T-helper 2 cell treated with Interferon-gamma antibody and Interleukin-4, amounts not matched to agents 5 μg/mL and 100 μg/mL, for 36 hours (primary cell): Measurements from ENCODE around the gene PCNX2.

Experiments used
- DNase-seq: peaks from one replicate; pipeline ENCODE4 v3.0.0; 2021; ENCODE audit warnings: low spot score
- H3K27ac Mint-ChIP-seq: one replicate; pipeline ENCODE4 v1.8.0; 2021; ENCODE audit warnings: mild to moderate bottlenecking, mixed read lengths
- H3K27me3 Mint-ChIP-seq: one replicate; pipeline ENCODE4 v1.8.0; 2021; ENCODE audit warnings: low read depth, mixed read lengths
- H3K36me3 Mint-ChIP-seq: one replicate; pipeline ENCODE4 v1.8.0; 2021; ENCODE audit warnings: low read depth, mixed read lengths
- H3K4me1 Mint-ChIP-seq: one replicate; pipeline ENCODE4 v1.8.0; 2021; ENCODE audit warnings: low read depth, mixed read lengths
- H3K4me3 Mint-ChIP-seq: one replicate; pipeline ENCODE4 v1.8.0; 2022; ENCODE audit warnings: mild to moderate bottlenecking, moderate library complexity, mixed read lengths
- H3K9me3 Mint-ChIP-seq: one replicate; pipeline ENCODE4 v1.8.0; 2021; ENCODE audit warnings: mixed read lengths

Gene PCNX2

DNA sequence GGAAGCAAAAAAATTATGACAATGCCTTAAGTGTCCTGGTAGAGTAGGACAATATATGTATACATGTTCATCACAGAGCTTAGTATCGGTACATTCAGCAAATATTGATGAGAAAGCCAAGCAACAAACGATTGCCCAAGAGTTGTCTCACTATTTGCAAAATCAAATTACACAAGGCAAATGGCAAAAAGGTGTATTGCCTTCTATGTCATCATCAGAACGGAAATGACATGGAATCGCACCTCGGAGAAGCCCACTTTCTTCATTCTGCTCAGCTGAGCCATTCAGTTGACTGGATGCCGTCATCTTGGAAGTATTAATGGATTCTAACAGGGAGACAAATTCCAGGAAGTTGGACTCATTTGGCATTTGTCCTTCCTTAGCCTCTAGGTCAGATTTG is 37.7 kb downstream of the PCNX2 start:
- H3K36me3 Mint-ChIP-seq, result peaks cover 33% of the 10 kb centered on the region
- H3K4me1 Mint-ChIP-seq, result peaks cover 6% of the 10 kb centered on the region
- H3K4me3 Mint-ChIP-seq, result no peak overlapping the region
- H3K27ac Mint-ChIP-seq, result no peak overlapping the region
- H3K9me3 Mint-ChIP-seq, result no peaks in the 10 kb centered on the region
- no peaks in the 10 kb centered on the region for H3K27me3 Mint-ChIP-seq
- no peak for DNase-seq

DNA sequence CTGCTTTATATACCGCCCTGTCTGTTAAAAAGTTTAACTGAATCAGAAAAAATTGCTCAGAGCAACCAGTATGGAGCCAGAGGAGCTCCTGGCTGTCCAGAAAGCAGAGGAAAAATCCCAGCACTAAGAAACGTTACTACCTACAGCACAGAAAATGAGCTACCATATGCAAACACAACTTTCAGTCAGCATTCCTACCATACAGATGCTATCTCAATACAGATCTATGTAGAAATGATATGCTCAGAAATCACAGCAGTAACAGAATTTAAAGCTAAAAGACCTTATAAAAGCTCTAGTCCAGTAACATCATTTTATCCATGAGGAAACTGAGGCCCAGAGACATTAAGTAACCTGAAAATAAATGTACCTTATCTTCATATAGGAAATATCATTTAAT is 38.7 kb downstream of the PCNX2 start:
- Mint-ChIP-seq H3K36me3 (peaks cover 30% of the 10 kb centered on the region), H3K4me1 (peaks cover 6% of the 10 kb centered on the region), H3K4me3 (no peak overlapping the region), H3K9me3 (no peaks in the 10 kb centered on the region), H3K27me3 (no peaks in the 10 kb centered on the region), H3K27ac (no peak overlapping the region)
- no peak for DNase-seq

DNA sequence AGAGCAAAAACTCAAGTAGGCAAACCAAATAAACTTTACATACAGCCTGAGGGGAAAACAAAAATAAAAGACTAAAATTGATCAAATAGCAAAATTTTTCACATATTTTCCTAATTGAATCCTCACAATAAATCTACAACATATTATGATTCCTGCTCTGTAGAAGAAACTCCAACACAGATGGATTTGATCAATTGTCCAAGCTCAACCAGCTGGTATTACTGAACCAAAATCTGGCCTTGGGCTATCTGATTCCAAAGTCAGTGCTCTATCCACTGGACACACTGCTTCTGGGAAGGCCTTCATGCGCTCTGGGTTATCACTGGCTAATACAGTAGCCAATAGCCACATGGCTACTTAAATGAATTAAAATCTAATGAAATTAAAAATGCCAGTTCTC is 39.3 kb downstream of the PCNX2 start:
- no peak for DNase-seq
- no peak overlapping the region for H3K4me3 Mint-ChIP-seq
- H3K27me3 Mint-ChIP-seq, result no peaks in the 10 kb centered on the region
- peaks cover 24% of the 10 kb centered on the region for H3K36me3 Mint-ChIP-seq
- H3K9me3 Mint-ChIP-seq, result no peaks in the 10 kb centered on the region
- H3K27ac Mint-ChIP-seq, result no peak overlapping the region
- peaks cover 2% of the 10 kb centered on the region for H3K4me1 Mint-ChIP-seq

DNA sequence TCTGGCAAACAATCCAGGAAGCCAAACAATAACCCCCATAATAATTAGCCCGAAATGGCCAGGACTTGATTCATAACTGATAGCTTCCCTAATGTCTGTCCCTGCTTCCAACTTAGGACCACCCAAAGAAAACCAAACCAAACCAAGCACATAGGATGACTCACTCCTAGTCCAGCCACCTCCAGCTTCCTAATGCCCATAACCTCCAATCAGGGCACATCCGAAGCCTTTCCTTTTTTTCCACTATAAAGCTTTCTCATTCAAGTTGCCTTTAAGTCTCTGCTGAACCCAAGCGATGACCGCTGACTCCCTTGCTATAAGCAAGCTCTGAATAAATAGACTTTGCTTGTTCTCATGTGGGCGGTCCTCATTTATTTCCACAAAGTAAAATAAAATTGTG is 40.4 kb downstream of the PCNX2 start:
- peaks cover 24% of the 10 kb centered on the region for H3K36me3 Mint-ChIP-seq
- no peak overlapping the region for H3K4me3 Mint-ChIP-seq
- H3K4me1 Mint-ChIP-seq, result no peaks in the 10 kb centered on the region
- no peaks in the 10 kb centered on the region for H3K27me3 Mint-ChIP-seq
- no peak overlapping the region for H3K27ac Mint-ChIP-seq
- H3K9me3 Mint-ChIP-seq, result no peaks in the 10 kb centered on the region
- no peak for DNase-seq

DNA sequence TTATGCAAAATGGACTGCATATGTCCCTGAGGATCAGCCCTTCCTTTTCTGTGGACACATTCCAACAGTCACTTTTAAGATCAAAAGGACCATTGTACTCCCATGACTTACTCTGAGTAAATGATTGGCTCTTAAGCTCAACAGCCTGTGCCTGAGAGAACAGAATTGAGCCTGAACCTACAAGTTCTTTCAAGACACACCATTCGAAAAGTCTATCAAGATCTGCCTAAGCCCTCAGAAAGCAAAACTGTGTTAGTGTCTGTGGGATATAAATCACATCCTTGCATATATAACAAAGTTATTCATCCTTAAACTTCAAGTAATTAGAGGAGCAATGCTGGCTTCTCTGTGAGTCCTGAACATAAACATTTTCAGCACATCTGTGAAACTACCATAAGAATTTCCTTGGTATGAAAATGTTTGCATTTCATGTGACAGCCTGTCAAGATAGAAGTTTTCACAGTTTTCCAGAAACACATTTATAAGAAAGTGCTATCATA is 41.6 kb downstream of the PCNX2 start:
- H3K27ac Mint-ChIP-seq, result no peak overlapping the region
- DNase-seq, result no peak
- H3K27me3 Mint-ChIP-seq, result no peaks in the 10 kb centered on the region
- no peaks in the 10 kb centered on the region for H3K9me3 Mint-ChIP-seq
- no peak overlapping the region for H3K4me3 Mint-ChIP-seq
- no peaks in the 10 kb centered on the region for H3K4me1 Mint-ChIP-seq
- H3K36me3 Mint-ChIP-seq, result peaks cover 22% of the 10 kb centered on the region

DNA sequence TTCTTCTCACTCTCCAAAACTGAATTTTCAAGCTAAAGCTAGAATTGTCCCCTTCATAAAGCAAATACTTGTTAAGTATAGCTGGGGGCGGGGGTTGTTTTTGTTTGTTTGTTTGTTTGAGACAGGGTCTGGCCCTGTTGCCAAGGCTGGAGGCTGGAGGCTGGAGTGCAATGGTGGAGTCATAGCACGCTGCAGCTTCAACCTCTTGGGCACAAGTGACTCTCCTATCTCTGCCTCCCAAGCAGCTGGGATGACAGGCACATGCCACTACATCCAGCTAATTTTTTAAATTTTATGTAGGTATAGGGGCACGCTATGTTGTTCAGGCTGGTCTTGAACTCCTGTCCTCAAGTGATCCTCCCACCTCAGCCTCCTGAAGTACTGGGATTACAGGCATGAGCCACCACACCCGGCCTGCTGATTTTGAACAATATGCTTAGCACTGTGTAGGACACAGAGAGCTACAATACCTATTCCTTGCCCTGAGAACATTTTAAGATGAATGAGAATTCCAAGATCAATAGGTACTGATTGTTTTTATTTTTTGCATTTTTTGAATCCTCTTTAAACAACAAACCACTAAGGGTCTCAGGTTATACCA is 42.2 kb downstream of the PCNX2 start:
- Mint-ChIP-seq H3K9me3 (no peaks in the 10 kb centered on the region), H3K27ac (no peak overlapping the region), H3K4me3 (no peak overlapping the region), H3K36me3 (peaks cover 18% of the 10 kb centered on the region), H3K4me1 (no peaks in the 10 kb centered on the region), H3K27me3 (no peaks in the 10 kb centered on the region)
- no peak for DNase-seq

DNA sequence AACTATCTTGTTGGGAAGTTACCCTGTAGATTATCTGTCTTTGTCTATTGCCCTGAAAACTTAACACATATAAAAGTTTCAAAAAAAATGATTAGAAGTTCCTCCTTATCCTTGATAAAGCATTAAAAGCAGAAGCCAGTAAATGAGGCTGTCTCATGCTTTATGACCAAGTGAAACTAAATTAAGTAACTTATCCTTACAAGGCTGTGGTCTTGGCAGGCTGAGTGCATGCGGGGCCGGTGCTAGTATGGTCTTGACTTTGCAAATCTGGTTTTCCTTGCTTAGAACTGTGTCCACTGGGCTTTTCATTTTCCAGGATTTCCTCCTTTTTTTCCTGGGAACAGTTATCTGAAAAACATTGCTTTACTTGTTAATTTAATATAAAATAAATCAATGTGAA is 43.1 kb downstream of the PCNX2 start:
- no peak for DNase-seq
- Mint-ChIP-seq H3K9me3 (no peaks in the 10 kb centered on the region), H3K4me1 (no peaks in the 10 kb centered on the region), H3K36me3 (peaks cover 10% of the 10 kb centered on the region), H3K27ac (no peak overlapping the region), H3K27me3 (no peaks in the 10 kb centered on the region), H3K4me3 (no peak overlapping the region)

DNA sequence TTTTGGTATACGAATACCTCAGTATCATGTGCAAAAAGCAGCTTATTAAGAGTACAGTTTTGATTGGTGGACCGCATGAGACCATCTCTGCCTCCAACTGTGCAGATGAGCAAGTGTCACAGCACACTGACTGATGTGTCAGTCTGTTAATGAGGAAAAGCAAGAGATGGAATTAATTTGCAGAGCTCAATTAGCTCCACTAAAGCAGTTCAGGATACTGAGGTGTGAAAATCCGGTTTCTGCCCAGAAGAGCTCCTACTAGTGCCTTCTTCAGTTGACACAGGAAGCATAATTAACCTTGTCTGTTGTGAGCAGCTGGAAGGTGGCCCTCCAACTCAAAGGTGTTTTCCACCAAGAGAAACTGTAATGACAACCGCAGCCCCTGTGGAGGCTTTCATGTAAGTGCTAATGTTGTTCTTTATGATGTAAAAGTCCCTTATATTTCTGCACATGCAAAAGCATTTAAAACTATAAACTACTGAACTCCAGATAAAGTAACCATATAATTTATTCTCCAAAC is 44.3 kb downstream of the PCNX2 start:
- Mint-ChIP-seq H3K27ac (no peak overlapping the region), H3K27me3 (no peaks in the 10 kb centered on the region), H3K36me3 (peaks cover 7% of the 10 kb centered on the region), H3K9me3 (no peaks in the 10 kb centered on the region), H3K4me1 (no peaks in the 10 kb centered on the region), H3K4me3 (no peak overlapping the region)
- no peak for DNase-seq

DNA sequence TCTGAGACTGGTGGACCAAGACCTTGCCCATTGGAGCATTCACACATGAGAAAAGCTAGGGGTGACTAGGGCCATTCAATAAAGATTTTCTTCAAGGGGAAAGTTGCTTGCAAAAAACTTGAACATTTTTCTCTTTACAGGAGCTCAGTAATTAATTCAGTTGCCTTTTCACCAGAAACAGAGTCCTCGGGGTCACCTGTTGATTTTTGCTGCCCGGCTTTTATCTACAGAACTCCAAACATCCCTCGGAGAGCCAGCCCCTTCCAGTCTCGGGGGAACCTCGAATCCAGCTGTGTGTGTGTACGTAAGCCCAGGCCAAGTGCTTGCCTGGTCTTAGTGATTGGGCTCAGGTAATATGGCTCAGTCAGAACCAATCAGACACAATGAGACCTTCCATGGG is 47.5 kb downstream of the PCNX2 start:
- no peaks in the 10 kb centered on the region for H3K27me3 Mint-ChIP-seq
- DNase-seq, result no peak
- H3K27ac Mint-ChIP-seq, result no peak overlapping the region
- peaks cover 4% of the 10 kb centered on the region for H3K4me1 Mint-ChIP-seq
- no peak overlapping the region for H3K4me3 Mint-ChIP-seq
- peaks cover 12% of the 10 kb centered on the region for H3K36me3 Mint-ChIP-seq
- no peaks in the 10 kb centered on the region for H3K9me3 Mint-ChIP-seq

DNA sequence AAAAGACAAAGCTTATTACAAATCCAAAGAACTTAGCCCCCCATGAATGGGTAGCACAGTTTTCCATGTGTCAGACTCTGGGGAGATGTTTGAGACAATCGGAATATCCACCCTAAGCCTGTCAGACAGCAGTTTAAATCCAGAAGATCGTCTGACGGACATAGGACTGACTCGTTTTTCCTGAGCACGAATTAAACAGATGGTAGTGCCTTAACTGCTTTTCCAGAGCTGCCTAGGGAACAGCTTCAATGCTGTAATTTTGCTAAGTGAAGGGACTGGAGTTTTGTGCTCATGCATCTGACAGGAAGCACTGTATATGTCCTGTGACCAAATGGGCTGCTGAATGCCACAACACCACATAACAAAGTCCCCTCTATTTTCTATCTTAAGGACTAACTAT is 48.6 kb downstream of the PCNX2 start:
- DNase-seq, result no peak
- Mint-ChIP-seq H3K27ac (no peak overlapping the region), H3K9me3 (no peaks in the 10 kb centered on the region), H3K27me3 (no peaks in the 10 kb centered on the region), H3K4me1 (peaks cover 4% of the 10 kb centered on the region), H3K4me3 (no peak overlapping the region), H3K36me3 (peaks cover 12% of the 10 kb centered on the region)

DNA sequence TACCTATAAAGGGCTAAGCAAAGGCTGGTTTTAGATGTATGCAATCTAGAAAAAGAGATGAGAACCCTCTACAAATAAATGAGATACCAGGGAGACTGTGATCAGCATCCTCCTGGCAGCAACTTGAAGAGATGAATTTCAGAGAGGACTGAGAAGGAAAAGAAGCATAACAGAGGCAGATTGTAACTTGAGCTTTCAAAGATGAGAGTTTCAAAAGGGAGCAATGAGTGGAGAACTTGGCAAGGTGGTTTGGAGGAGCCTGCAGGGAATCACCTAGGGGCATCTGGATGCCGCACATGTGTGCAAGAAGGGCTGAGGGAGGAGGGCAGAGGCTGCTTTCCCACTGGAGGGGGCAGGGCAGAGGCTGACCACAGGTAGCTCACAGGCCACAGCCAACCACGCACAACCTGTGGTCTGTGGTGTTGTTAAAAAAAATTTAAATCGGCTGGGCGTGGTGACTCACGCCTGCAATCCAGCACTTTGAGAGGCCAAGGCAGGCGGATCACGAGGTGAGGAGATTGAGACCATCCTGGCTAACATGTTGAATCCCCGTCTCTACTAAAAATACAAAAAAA is 50.2 kb downstream of the PCNX2 start:
- DNase-seq, result no peak
- Mint-ChIP-seq H3K4me1 (peaks cover 4% of the 10 kb centered on the region), H3K4me3 (no peak overlapping the region), H3K36me3 (peaks cover 10% of the 10 kb centered on the region), H3K27ac (no peak overlapping the region), H3K27me3 (no peaks in the 10 kb centered on the region), H3K9me3 (no peaks in the 10 kb centered on the region)

DNA sequence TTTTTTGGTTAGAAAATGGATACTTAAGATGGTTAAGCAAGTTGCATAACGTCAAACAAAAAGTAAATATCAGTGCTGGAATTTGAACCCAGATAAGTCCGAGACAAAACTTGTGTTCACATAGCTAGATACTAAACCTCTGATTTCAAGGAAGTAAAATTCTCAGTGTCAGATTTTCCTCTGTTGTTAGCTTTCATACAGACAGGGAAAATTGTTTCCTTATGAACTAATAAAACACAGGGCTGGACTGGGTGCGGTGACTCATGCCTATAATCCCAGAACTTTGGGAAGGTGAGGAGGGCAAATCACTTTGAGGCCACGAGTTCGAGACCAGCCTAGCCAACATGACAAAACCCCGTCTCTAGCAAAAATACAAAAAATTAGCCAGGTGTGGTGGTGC is 51.3 kb downstream of the PCNX2 start:
- Mint-ChIP-seq H3K4me3 (no peak overlapping the region), H3K9me3 (no peaks in the 10 kb centered on the region), H3K36me3 (peaks cover 5% of the 10 kb centered on the region), H3K27me3 (no peaks in the 10 kb centered on the region), H3K4me1 (peaks cover 4% of the 10 kb centered on the region), H3K27ac (no peak overlapping the region)
- DNase-seq, result no peak

DNA sequence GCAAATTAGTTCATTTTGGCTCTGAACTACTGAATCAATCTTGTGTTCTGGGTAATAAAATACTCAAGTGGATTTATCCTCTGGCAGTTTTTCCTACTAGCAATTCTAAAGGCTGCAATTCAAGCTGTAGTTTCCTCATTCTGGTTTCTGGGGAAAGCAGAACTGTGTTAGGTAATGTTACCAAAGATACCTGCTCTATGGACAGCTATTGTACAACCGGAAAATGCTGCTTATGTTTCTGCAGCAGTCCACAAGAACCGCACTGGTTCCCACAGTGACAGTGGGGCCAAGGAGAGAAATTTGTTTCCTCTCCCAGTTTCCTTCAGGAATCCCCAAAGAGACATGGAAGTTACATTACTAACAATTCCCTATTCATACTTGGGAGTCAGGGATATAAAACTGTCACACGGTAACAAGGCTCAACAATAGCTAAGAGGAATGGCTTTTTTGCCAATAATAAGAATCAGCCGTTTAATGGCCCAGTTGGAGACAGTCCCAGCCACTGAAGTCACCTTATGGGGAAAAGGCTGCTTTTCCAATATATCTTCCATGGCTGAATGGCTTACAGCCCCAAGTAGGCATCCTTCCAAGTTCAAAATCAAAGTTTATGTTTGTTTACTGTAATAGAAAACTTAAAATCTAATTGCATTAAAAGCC is 52.6 kb downstream of the PCNX2 start:
- Mint-ChIP-seq H3K27me3 (no peaks in the 10 kb centered on the region), H3K9me3 (no peaks in the 10 kb centered on the region), H3K36me3 (peaks cover 4% of the 10 kb centered on the region), H3K4me1 (peaks cover 4% of the 10 kb centered on the region), H3K27ac (no peak overlapping the region), H3K4me3 (no peak overlapping the region)
- DNase-seq, result no peak

DNA sequence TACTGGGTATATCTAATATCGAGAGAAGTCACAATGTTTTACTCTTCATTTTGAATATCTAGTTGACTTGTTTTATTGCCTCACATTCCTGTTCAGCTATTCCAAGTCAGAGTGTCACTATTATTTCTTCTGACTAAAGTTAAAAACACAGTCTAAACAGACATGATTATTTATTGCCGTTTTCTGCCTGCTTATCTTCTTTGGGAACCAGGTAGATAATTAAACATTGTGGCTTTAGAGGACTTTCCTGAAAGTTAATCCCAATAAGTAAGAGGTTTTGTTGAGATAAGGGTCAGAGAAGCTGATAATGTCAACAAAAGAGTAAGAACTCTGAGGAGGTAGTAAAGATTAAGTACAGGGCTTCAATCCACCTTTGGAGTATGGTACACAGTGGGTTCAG is 53.8 kb downstream of the PCNX2 start:
- Mint-ChIP-seq H3K4me1 (peaks cover 4% of the 10 kb centered on the region), H3K4me3 (no peak overlapping the region), H3K36me3 (peaks cover 4% of the 10 kb centered on the region), H3K27me3 (no peaks in the 10 kb centered on the region), H3K27ac (no peak overlapping the region), H3K9me3 (no peaks in the 10 kb centered on the region)
- DNase-seq, result no peak
